Stomach (tissue), 9 donors: Measurements from ENCODE around the gene MAP4K1. TPM values are rescaled to one million over a fixed set of nuclear protein-coding genes. Genes with fewer than 3 reads are reported as not detected.

Source experiments
- DNase-seq, 2 donors: peaks; one replicate each; pipeline versions ENCODE4 v3.0.0 to v3.0.0-alpha.2; 2013 to 2019
- H3K27ac ChIP-seq, 5 donors: fragments of 200-600 bp in 4 of 5; sonication (generic) in 4 of 5; one replicate each; pipeline ENCODE4 v1.5.1; 2013 to 2019; ENCODE audit warnings: mild to moderate bottlenecking in 1 of 5, moderate library complexity in 1 of 5
- H3K27me3 ChIP-seq, 3 donors: fragments of 200-600 bp; sonication (generic); one replicate each; pipeline ENCODE4 v1.5.1; 2017 to 2019; ENCODE audit warnings: mixed run types in 1 of 3
- H3K36me3 ChIP-seq, 4 donors: fragments of 200-600 bp; sonication (generic); 1 replicate in 3 of 4; 2 replicates in 1 of 4; pipeline ENCODE4 v1.5.1; 2016 to 2019
- H3K4me1 ChIP-seq, 4 donors: fragments of 200-600 bp; sonication (generic); one replicate each; pipeline ENCODE4 v1.5.1; 2016 to 2019
- H3K4me3 ChIP-seq, 4 donors: fragments of 200-600 bp; sonication (generic) in 3 of 4; one replicate each; pipeline ENCODE4 v1.5.1; 2016 to 2019; ENCODE audit warnings: mild to moderate bottlenecking in 1 of 4
- H3K9me3 ChIP-seq, 4 donors: fragments of 200-600 bp; sonication (generic); one replicate each; pipeline ENCODE4 v1.5.1; 2016 to 2019
- CTCF ChIP-seq, 7 experiments: fragments of 450-650 bp in 4 of 7; fragments of 200-600 bp in 3 of 7; sonication (generic) in 3 of 7; IDR thresholded peaks; one replicate each; pipeline ENCODE4 v1.5.1; 2016 to 2019; ENCODE audit warnings: antibody characterized with exemption in 7 of 7, control low read depth in 2 of 7, mild to moderate bottlenecking in 1 of 7
- EP300 ChIP-seq: sonication (generic); formaldehyde crosslinking; IDR thresholded peaks from one replicate; pipeline ENCODE4 v1.6.1; 2017; ENCODE audit warnings: antibody characterized with exemption
- POLR2A ChIP-seq, 4 donors: fragments of 450-650 bp; IDR thresholded peaks; one replicate each; pipeline ENCODE4 v1.6.1; 2016; ENCODE audit warnings: antibody characterized with exemption in 4 of 4, control low read depth in 2 of 4, mild to moderate bottlenecking in 1 of 4, moderate library complexity in 1 of 4
- POLR2AphosphoS5 ChIP-seq, 3 donors: sonication (generic); formaldehyde crosslinking; IDR thresholded peaks; one replicate each; pipeline ENCODE4 v1.6.1; 2016; ENCODE audit warnings: antibody characterized with exemption in 3 of 3
- WGBS, 5 donors: extraction: QIAGEN DNeasy Blood & Tissue Kit in 3 of 5; methylation state at CpG; one replicate each; pipeline versions ENCODE4 v1.1.5 to v1.1.7; 2013 to 2018; 5-methylcytosine and 5-hydroxymethylcytosine counted together
- intact Hi-C: fragments of 100-400 bp; cut with DNase I; formaldehyde crosslinking; loops from one replicate; pipeline ENCODE4 v1.15.1; 2023; ENCODE audit warnings: low total_unique reads
- polyA plus RNA-seq, 3 donors: library from polyadenylated mRNA; stranded (reverse); fragments of 200-250 nt; gene quantifications; one replicate each; pipeline ENCODE4 v1.2.3, GENCODE V29; 2013
- total RNA-seq, 5 donors: library from RNA; depleted of rRNA; stranded (reverse); fragments of >200 nt; gene quantifications; one replicate each; pipeline versions ENCODE4 v1.1.0 to v1.2.3, GENCODE V29; 2014 to 2016
- donor health status: healthy with polysubstance abuse.
- donor health status: Bipolar disorder and iron deficiency.
- donor health status: healthy.

The MAP4K1 gene
- total and polyA plus RNA-seq, 8 donors, result 1.2 to 12.9 (median 5.0) TPM; not detected in 1

- Histone ChIP-seq H3K9me3 (no peaks in the 10 kb centered on the region), H3K4me3 (no peak overlapping the region), H3K27me3 (peaks cover 0 to 10% (median 0%) of the 10 kb centered on the region in 3 donors), H3K36me3 (no peaks in the 10 kb centered on the region), H3K27ac (no peak overlapping the region), H3K4me1 (no peaks in the 10 kb centered on the region)
- 70 to 77% (median 72%) methylated on average over 6 of the region's 6 CpGs for WGBS, 5 donors
- intact Hi-C loops, result no loop called here
- DNase-seq, result no peak
- no peak for TF ChIP-seq CTCF (IDR thresholded peaks at IDR 0.05)
- no peak for TF ChIP-seq POLR2AphosphoS5 (IDR thresholded peaks at IDR 0.05)
- no peak for TF ChIP-seq POLR2A (IDR thresholded peaks at IDR 0.05)
- TF ChIP-seq EP300, result no peak
Observed at GRCh38 chr19:38551450-38551813, 66.3 kb downstream of the MAP4K1 start.

- no peak for DNase-seq
- no peak overlapping the region for H3K27ac ChIP-seq
- no peaks in the 10 kb centered on the region for H3K4me1 ChIP-seq
- TF ChIP-seq EP300 (no peak), POLR2A (IDR thresholded peaks at IDR 0.05) (no peak), POLR2AphosphoS5 (IDR thresholded peaks at IDR 0.05) (no peak), CTCF (IDR thresholded peaks at IDR 0.05) (no peak)
- no peaks in the 10 kb centered on the region for H3K9me3 ChIP-seq
- 44 to 63% (median 51%) methylated on average over 3 of the region's 3 CpGs for WGBS, 5 donors
- H3K4me3 ChIP-seq, result no peak overlapping the region
- H3K36me3 ChIP-seq, result no peaks in the 10 kb centered on the region
- peaks cover 0 to 10% (median 0%) of the 10 kb centered on the region in 3 donors for H3K27me3 ChIP-seq
- intact Hi-C loops, result no loop called here
Observed at GRCh38 chr19:38550376-38550775, 67.4 kb downstream of the MAP4K1 start.

DNA sequence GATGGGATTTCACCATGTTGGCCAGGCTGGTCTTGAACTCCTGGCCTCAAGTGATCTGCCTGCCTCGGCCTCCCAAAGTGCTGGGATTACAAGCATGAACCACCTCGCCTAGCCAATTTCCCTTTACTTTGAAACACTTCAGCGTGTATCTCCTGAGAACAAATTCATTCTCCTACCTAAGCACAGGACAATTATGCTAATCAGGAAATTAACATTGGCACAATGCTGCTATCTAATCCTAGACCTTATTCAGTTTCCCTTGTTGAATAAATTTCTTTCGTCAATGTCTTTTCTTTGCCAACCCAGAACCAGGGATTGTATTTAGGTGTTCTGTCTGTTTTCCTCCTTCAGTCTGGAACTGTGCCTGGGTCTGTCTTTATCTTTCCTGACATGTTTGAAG is 67.8 kb downstream of the MAP4K1 start:
- intact Hi-C loops, result no loop called here
- WGBS, 5 donors, result 39 to 69% (median 50%) methylated on average over 4 of the region's 4 CpGs
- Histone ChIP-seq H3K36me3 (no peaks in the 10 kb centered on the region), H3K9me3 (no peaks in the 10 kb centered on the region), H3K4me3 (no peak overlapping the region), H3K4me1 (peaks cover 0 to under 1% (median 0%) of the 10 kb centered on the region in 4 donors), H3K27me3 (peaks cover 0 to 10% (median 0%) of the 10 kb centered on the region in 3 donors), H3K27ac (no peak overlapping the region)
- DNase-seq, result no peak
- TF ChIP-seq POLR2A (IDR thresholded peaks at IDR 0.05), result no peak
- TF ChIP-seq CTCF (IDR thresholded peaks at IDR 0.05), result no peak

DNA sequence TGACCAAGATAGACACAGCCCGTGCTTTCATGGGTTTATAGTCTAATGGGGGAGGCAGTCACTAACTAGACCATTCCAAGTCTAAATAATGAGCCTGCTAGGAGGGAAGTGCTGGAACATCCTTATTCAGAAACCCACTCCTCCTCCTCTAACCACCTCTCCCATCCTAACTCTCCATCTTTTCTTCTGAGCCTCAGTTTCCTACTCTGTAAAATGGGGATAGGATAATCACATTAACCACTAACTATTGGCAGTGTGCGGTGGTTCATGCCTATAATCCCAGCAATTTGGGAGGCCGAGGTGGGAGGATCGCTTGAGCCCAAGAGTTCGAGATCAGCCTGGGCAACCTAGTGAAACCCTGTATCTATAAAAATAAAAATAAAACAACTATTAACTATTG is 68.7 kb downstream of the MAP4K1 start:
- TF ChIP-seq CTCF (IDR thresholded peaks at IDR 0.05), result no peak
- TF ChIP-seq EP300, result no peak
- no peak for TF ChIP-seq POLR2AphosphoS5 (IDR thresholded peaks at IDR 0.05)
- no peak for TF ChIP-seq POLR2A (IDR thresholded peaks at IDR 0.05)
- Histone ChIP-seq H3K27me3 (peaks cover 0 to 10% (median 0%) of the 10 kb centered on the region in 3 donors), H3K4me3 (no peak overlapping the region), H3K36me3 (no peaks in the 10 kb centered on the region), H3K4me1 (peaks cover 5 to 10% (median 7%) of the 10 kb centered on the region in 4 donors), H3K9me3 (no peaks in the 10 kb centered on the region), H3K27ac (no peak overlapping the region)
- DNase-seq, result no peak
- intact Hi-C loops, result no loop called here
- WGBS, 5 donors, result 90 to 96% (median 94%) methylated on average over 5 of the region's 5 CpGs
